Heart right ventricle (tissue), 16 donors: ENCODE measurements around the gene RNF7. TPM values are rescaled to one million over a fixed set of nuclear protein-coding genes. Genes with fewer than 3 reads are reported as not detected.
A peak's percentile ranks its signal among the peaks of the same experiment; 100 is the strongest.
"Not testable (repeated sequence)": the region's sequence is repeated elsewhere in the genome, so short reads cannot be mapped to it uniquely, and the experiment has no call there.

Source experiments
- ATAC-seq, 8 donors: fragments of 200-7000 bp; cut with Tn5 transposase; one replicate each; pipeline ENCODE4 v1.9.1; 2020; ENCODE audit warnings: mild to moderate bottlenecking in 8 of 8, moderate library complexity in 8 of 8, moderate number of reproducible peaks in 1 of 8
- DNase-seq, 2 donors: peaks; one replicate each; pipeline ENCODE4 v3.0.0-alpha.2; 2020
- H3K27ac ChIP-seq, 10 donors: fragments of 200-600 bp; sonication (generic) in 2 of 10; one replicate each; pipeline versions ENCODE4 v1.5.0 to v1.8.0; 2020 to 2022; ENCODE audit warnings: mild to moderate bottlenecking in 3 of 10
- H3K27me3 ChIP-seq, 7 donors: fragments of 200-600 bp; one replicate each; pipeline ENCODE4 v1.8.0; 2021 to 2022; ENCODE audit warnings: mild to moderate bottlenecking in 2 of 7
- H3K36me3 ChIP-seq, 9 donors: fragments of 200-600 bp; sonication (generic) in 1 of 9; one replicate each; pipeline versions ENCODE4 v1.5.0 to v1.8.0; 2020 to 2022; ENCODE audit warnings: mild to moderate bottlenecking in 2 of 9
- H3K4me1 ChIP-seq, 9 donors: fragments of 200-600 bp; sonication (generic) in 1 of 9; one replicate each; pipeline versions ENCODE4 v1.5.0 to v1.8.0; 2020 to 2022; ENCODE audit warnings: mild to moderate bottlenecking in 4 of 9
- H3K4me3 ChIP-seq, 10 donors: fragments of 200-600 bp; sonication (generic) in 2 of 10; one replicate each; pipeline versions ENCODE4 v1.5.0 to v1.8.0; 2020 to 2022; ENCODE audit warnings: mild to moderate bottlenecking in 7 of 10, moderate library complexity in 2 of 10
- H3K9me3 ChIP-seq, 11 donors: fragments of 200-600 bp in 10 of 11; sonication (generic) in 2 of 11; one replicate each; pipeline versions ENCODE4 v1.5.0 to v1.8.0; 2013 to 2022; ENCODE audit warnings: mild to moderate bottlenecking in 2 of 11, control low read depth in 1 of 11, moderate library complexity in 1 of 11
- WGBS, 2 donors: extraction: QIAGEN DNeasy Blood & Tissue Kit; methylation state at CpG; one replicate each; pipeline ENCODE4 v1.1.7; 2013; ENCODE audit warnings: inconsistent platforms in 1 of 2; 5-methylcytosine and 5-hydroxymethylcytosine counted together
- intact Hi-C, 10 donors: fragments of 100-400 bp; cut with DNase I; formaldehyde crosslinking; loops; one replicate each; pipeline versions ENCODE4 v1.11.1 to v1.14.2; 2022
- long read RNA-seq, 3 donors: library from polyadenylated mRNA; unstranded; transcript quantifications; one replicate each; pipeline ENCODE4 v2.0.0, GENCODE V29; 2020 to 2021
- polyA plus RNA-seq, 2 donors: library from polyadenylated mRNA; stranded (reverse); fragments of 200-250 nt; gene quantifications; one replicate each; pipeline ENCODE4 v1.2.3, GENCODE V29; 2013
- total RNA-seq, 10 donors: library from RNA; stranded (reverse); fragmentation: NEBNext Ultra II Directional in 3 of 10; extraction: Animal tissue kit (Norgen Biotek cat#: 25700) in 3 of 10; gene quantifications; one replicate each; pipeline versions ENCODE4 v1.2.1 to v1.2.4, GENCODE V29; 2021 to 2023
- TF ChIP-seq, protein P1 (sequence below), 9 donors: fragments of 200-600 bp; sonication (generic) in 2 of 9; IDR thresholded peaks; one replicate each; pipeline versions ENCODE4 v1.5.0 to v1.8.0; 2021 to 2022; ENCODE audit warnings: antibody characterized with exemption in 9 of 9, mild to moderate bottlenecking in 5 of 9, moderate library complexity in 1 of 9
- donor health status: Arrhythmogenic right ventricular cardiomyopathy.
- donor health status: ischemic (EF 13 %, LVEDD 7.1; RV severe dilation, severe dysfunction).
- donor health status: healthy with polysubstance abuse.
- donor health status: DM: no; HTN: yes; CAD: no.
- donor health status: DM: no; HTN: no; CAD: no.
- donor health status: ischemic (EF 25% LVEDD 6.9; RV normal size, moderate dysfunction).
- donor health status: ischemic (EF 25% LVEDD 5.7; RV mildly dilated, moderate dysfunction).
- donor health status: healthy.
- donor health status: DM: yes; HTN: yes; CAD: no.
- donor health status: Ischemic cardiomyopathy.
- donor health status: ischemic (EF 35%, LVEDD 5.7; RV mildly dilated, moderate dysfunction).
- donor health status: nonischemic (EF 11% LVEDD 7.7; RV severe dilation, severe dysfunction).
- donor health status: DM: yes; HTN: yes; CAD: no.
- donor health status: PGD.
- donor health status: ischemic (EF 29% LVEDD 5.4; RV normal size, mild dysfunction).
- donor health status: nonischemic (EF 23%, LVEDD 6.1; RV moderate dilation, normal function).

RNF7 gene
- total RNA-seq: 10 to 100 TPM; 77.2 to 95.8 (median 82.2) TPM
- 100 to 1,000 TPM; 102 to 191 TPM for polyA plus RNA-seq
- long read RNA-seq, donor 1, transcript RNF7-201 (3 exons, 2,763 nt): major isoform, 75 of 85 reads
- long read RNA-seq, donor 1, partial matches to known transcripts: 0 of 85 reads
- long read RNA-seq, donor 1, other reads (novel, unspliced or antisense): 1 of 85 reads
- long read RNA-seq, donor 2, transcript RNF7-201 (3 exons, 2,763 nt): major isoform, 93 of 109 reads
- long read RNA-seq, donor 2, transcript RNF7-203 (4 exons, 1,036 nt): minor isoform, 6 of 109 reads
- long read RNA-seq, donor 2, transcript RNF7-202 (3 exons, 805 nt): minor isoform, 6 of 109 reads
- long read RNA-seq, donor 2, partial matches to known transcripts: 3 of 109 reads
- long read RNA-seq, donor 2, other reads (novel, unspliced or antisense): 1 of 109 reads
- long read RNA-seq, donor 3, transcript RNF7-201 (3 exons, 2,763 nt): major isoform, 47 of 57 reads
- long read RNA-seq, donor 3, partial matches to known transcripts: 2 of 57 reads
- long read RNA-seq, donor 3, other reads (novel, unspliced or antisense): 3 of 57 reads

DNA sequence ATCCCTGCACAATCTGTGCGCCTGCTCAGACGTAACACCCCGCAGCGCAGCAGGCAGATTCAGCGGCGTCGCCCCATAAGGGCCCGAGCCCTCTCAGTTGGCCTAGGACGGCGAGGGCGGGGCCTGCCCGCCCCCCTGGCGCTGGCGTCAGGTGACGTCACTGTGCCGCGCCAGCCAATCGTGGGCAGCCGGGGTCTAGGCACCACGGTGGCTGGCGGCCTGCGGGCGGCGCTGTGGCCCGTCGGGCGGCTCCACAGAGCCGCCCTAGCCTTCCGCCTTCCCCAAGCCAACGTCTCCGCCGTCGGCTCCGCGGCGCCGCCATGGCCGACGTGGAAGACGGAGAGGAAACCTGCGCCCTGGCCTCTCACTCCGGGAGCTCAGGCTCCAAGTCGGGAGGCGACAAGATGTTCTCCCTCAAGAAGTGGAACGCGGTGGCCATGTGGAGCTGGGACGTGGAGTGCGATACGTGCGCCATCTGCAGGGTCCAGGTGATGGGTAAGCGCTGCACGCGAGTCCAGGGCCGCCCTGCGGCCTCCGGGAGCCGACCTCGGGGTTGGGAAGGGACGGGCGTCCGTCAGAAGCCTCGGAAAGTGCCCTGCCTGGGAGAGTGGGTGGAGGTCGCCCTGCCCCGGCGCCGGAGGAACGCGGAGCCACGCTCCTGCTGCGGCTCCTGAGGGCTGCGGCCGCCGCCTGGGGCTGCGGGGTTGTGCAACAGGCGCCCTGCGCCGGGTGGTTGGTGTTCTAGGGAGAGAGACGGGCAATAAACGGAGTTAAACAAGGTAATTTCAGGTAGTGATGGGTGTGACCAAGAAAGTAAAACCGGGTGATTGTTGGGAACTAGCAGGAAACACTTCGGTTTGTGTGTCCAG is at the start of gene RNF7:
Gene RNF7, plus strand, starts transcription at position 277 of the 869 bp plus-strand sequence. Its CDS starts 44 bp downstream, at position 321.
- H3K4me1 ChIP-seq: peaks cover 9 to 48% (median 36%) of the 10 kb centered on the region in 9 donors
- peak within 1 kb of the TSS; percentile 78 to 99 (median 92) for H3K4me3 ChIP-seq
- H3K9me3 ChIP-seq: no peaks in the 10 kb centered on the region
- peak; percentile 97 to 100 (median 98) for ATAC-seq
- peak within 1 kb of the TSS; percentile 84 to 98 (median 95) for H3K27ac ChIP-seq
- peaks cover 0 to 9% (median 0%) of the 10 kb centered on the region in 9 donors for H3K36me3 ChIP-seq
- H3K27me3 ChIP-seq: no peaks in the 10 kb centered on the region
- DNase-seq: peak; percentile 92 to 96
- 0% methylated on average over 77 to 81 of the region's 81 CpGs for WGBS, 2 donors
- TF ChIP-seq, protein P1, sequence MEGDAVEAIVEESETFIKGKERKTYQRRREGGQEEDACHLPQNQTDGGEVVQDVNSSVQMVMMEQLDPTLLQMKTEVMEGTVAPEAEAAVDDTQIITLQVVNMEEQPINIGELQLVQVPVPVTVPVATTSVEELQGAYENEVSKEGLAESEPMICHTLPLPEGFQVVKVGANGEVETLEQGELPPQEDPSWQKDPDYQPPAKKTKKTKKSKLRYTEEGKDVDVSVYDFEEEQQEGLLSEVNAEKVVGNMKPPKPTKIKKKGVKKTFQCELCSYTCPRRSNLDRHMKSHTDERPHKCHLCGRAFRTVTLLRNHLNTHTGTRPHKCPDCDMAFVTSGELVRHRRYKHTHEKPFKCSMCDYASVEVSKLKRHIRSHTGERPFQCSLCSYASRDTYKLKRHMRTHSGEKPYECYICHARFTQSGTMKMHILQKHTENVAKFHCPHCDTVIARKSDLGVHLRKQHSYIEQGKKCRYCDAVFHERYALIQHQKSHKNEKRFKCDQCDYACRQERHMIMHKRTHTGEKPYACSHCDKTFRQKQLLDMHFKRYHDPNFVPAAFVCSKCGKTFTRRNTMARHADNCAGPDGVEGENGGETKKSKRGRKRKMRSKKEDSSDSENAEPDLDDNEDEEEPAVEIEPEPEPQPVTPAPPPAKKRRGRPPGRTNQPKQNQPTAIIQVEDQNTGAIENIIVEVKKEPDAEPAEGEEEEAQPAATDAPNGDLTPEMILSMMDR (IDR thresholded peaks at IDR 0.05): peak; percentile 80 to 99 (median 94)
- intact Hi-C loops: loop anchor here in 9 of 10 donors (1.0 to 10.0 kb wide), 15 partner anchors 51 to 487 kb away; partner anchors contain the start of genes ATP1B3 (in 3 of the 9) and GK5 (in 1 of the 9)

DNA sequence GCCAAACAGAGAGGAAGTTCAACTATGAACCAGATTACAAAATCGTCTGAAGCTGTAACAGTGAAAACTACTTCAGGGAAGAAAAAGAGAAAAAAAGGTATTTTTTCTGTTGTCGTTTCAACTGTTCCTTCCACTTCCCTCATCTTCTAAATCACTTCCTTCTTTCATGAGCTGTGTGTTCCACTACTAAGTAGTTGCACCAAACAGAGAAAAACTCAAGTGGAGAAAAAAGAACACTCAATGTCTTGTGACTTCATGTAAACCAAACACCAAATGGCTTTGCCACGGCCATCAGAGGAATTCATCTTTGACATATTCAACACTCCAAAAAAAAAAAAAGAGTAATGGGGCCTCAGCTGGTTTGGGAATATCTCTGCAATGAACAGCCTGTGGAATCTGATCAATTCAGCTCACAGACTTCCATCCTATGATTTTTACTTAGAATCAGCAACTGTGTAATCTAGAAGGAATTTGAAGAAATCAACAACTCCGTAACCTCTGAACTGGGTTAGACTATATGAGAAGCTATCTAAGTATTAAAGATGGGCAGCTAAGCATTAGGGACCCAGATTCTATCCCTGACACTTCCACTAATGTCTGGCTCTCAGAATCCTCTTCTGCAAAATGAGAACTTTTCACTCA is 47.5 kb upstream of the RNF7 start:
- Histone ChIP-seq H3K4me1 (peaks cover 0 to 40% (median 7%) of the 10 kb centered on the region in 9 donors), H3K9me3 (peaks cover 0 to 6% (median 0%) of the 10 kb centered on the region in 11 donors), H3K27ac (peak overlapping the region in 2 of 10 donors; percentile 15 to 77), H3K27me3 (no peaks in the 10 kb centered on the region), H3K36me3 (no peaks in the 10 kb centered on the region), H3K4me3 (no peak overlapping the region)
- WGBS, 2 donors: 64 to 67% methylated on average over 4 of the region's 4 CpGs
- ATAC-seq: peak in 1 of 8 donors; percentile 7
- intact Hi-C loops: no loop called here
- no peak for DNase-seq
- TF ChIP-seq, protein P1 (IDR thresholded peaks at IDR 0.05): no peak

DNA sequence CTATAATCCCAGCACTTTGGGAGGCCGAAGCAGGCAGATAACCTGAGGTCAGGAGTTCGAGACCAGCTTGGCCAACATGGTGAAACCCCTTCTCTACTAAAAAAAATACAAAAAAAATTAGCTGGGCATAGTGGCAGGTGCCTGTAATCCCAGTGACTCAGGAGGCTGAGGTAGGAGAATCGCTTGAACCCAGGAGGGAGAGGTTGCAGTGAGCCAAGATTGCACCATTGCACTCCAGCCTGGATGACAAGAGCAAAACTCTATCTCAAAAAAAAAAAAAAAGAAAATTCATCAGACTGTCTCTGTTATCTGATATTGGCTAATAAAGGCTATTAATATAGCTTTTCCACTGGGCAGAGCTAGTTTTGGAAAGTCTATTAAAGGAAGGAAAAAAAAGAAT is 46.6 kb upstream of the RNF7 start:
- H3K9me3 ChIP-seq, ATAC-seq, H3K27me3 ChIP-seq, intact Hi-C loops, H3K36me3 ChIP-seq, H3K4me3 ChIP-seq, DNase-seq: not testable (repeated sequence)
- H3K27ac ChIP-seq: peak overlapping the region in 1 of 10 donors; percentile 77
- 75 to 93% methylated on average over 3 of the region's 3 CpGs for WGBS, 2 donors
- peaks cover 0 to 32% (median 5%) of the 10 kb centered on the region in 9 donors for H3K4me1 ChIP-seq

DNA sequence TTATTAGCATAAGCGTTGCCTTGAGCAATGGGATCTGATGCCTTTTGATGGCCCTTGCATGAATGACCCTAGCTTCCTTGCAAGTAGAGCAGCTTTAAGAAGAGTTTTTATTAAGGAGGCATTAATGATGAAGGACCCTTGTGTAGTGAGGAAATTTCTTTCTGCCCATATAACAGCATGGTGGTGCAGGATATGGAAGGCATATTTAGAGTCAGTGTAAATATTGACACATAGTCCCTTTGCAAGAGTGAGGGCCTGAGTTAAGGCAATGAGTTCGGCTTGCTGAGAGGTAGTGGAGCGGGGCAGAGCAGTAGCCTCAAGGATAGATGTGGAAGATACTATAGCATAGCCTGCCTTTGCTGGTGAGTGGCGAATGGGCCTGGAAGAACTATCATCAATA is 45.1 kb upstream of the RNF7 start:
- intact Hi-C loops: not testable (repeated sequence)

More for the DNA sequence above, 45.1 kb upstream of the RNF7 start:
- 83 to 97% methylated on average over 4 of the region's 4 CpGs for WGBS, 2 donors
- ATAC-seq, DNase-seq, H3K36me3 ChIP-seq, H3K27ac ChIP-seq, H3K9me3 ChIP-seq, H3K27me3 ChIP-seq, H3K4me3 ChIP-seq: not testable (repeated sequence)
- H3K4me1 ChIP-seq: peaks cover 0 to 21% (median 0%) of the 10 kb centered on the region in 9 donors
